Measurements from ENCODE around the gene TCF3.

DNA sequence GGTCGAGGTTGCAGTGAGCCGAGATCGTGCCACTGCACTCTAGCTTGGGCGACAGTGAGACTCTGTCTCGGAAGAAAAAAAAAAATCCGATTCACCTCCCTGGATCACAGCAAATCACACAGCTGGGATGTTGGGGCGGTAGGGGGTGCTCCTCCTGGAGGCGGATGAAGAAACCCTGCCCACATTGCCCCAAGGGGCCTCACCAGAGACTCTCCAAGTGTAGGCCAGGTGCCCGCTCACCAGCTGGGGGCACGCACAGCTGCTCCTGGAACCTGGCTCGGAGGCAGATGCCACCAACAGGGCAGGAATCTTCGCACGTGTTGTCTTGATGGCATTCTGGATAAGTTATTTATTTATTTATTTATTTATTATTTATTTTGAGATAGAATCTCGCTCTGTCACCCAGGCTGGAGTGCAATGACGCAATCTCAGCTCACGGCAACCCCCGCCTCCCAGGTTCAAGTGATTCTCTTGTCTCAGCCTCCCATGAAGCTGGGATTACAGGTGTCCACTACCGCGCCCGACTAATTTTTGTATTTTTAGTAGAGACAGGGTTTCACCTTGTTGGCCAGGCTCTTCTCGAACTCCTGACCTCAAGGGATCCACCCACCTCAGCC, 50.2 kb downstream of the TCF3 start:
- TF ChIP-seq CTCF (conservative IDR thresholded peaks at IDR 0.05 in 1 of 2, IDR thresholded peaks at IDR 0.05 in 1 of 2; ENCODE audit: low read depth in 1 of 2, low read length in 2 of 2): no peak
- no peak for TF ChIP-seq EZH2 (IDR thresholded peaks at IDR 0.05; ENCODE audit: low read length, missing control alignments)
